Transverse colon (tissue), 4 donors: ENCODE measurements around the gene KRTAP5-1. TPM values are rescaled to one million over a fixed set of nuclear protein-coding genes. Genes with fewer than 3 reads are reported as not detected.
A peak's percentile ranks its signal among the peaks of the same experiment; 100 is the strongest.

Experiments used
- DNase-seq: peaks from one replicate; pipeline ENCODE4 v3.0.0-alpha.2; 2019
- H3K27ac ChIP-seq, 4 donors: fragments of 200-600 bp; sonication (generic); 2 replicates each; pipeline ENCODE4 v1.5.1; 2016 to 2018; ENCODE audit warnings: inconsistent platforms in 4 of 4
- H3K27me3 ChIP-seq: fragments of 200-600 bp; sonication (generic); 2 replicates; pipeline ENCODE4 v1.5.1; 2017; ENCODE audit warnings: inconsistent platforms
- H3K36me3 ChIP-seq, 4 donors: fragments of 200-600 bp; sonication (generic); 2 replicates each; pipeline ENCODE4 v1.5.1; 2017 to 2019; ENCODE audit warnings: inconsistent platforms in 4 of 4
- H3K4me1 ChIP-seq, 4 donors: fragments of 200-600 bp; sonication (generic); 2 replicates each; pipeline ENCODE4 v1.5.1; 2017 to 2020; ENCODE audit warnings: inconsistent platforms in 4 of 4
- H3K4me3 ChIP-seq, 4 donors: fragments of 200-600 bp; sonication (generic); 1 replicate in 1 of 4; 2 replicates in 3 of 4; pipeline versions ENCODE4 v1.5.1 to v1.6.1; 2017 to 2019; ENCODE audit warnings: inconsistent platforms in 4 of 4
- H3K9me3 ChIP-seq, 2 donors: fragments of 200-600 bp; sonication (generic); 2 replicates each; pipeline ENCODE4 v1.5.1; 2017 to 2019; ENCODE audit warnings: inconsistent platforms in 2 of 2
- CTCF ChIP-seq, 5 experiments: fragments of 200-600 bp in 3 of 5; fragments of 450-650 bp in 2 of 5; sonication (generic) in 3 of 5; IDR thresholded peaks; 1 replicate in 2 of 5; 2 replicates in 3 of 5; pipeline ENCODE4 v1.5.1; 2016 to 2017; ENCODE audit warnings: antibody characterized with exemption in 5 of 5, inconsistent platforms in 3 of 5, mild to moderate bottlenecking in 2 of 5, moderate library complexity in 1 of 5
- EP300 ChIP-seq: sonication (generic); formaldehyde crosslinking; IDR thresholded peaks from one replicate; pipeline ENCODE4 v1.6.1; 2017; ENCODE audit warnings: antibody characterized with exemption, low read depth
- POLR2A ChIP-seq: fragments of 450-650 bp; IDR thresholded peaks from one replicate; pipeline ENCODE4 v1.6.1; 2016; ENCODE audit warnings: antibody characterized with exemption, mild to moderate bottlenecking, moderate library complexity
- POLR2AphosphoS5 ChIP-seq, 3 donors: sonication (generic); formaldehyde crosslinking; IDR thresholded peaks; one replicate each; pipeline ENCODE4 v1.6.1; 2016; ENCODE audit warnings: antibody characterized with exemption in 3 of 3
- WGBS, 2 donors: methylation state at CpG; one replicate each; pipeline ENCODE4 v1.1.5; 2018; ENCODE audit warnings: low coverage in 1 of 2; 5-methylcytosine and 5-hydroxymethylcytosine counted together
- in situ Hi-C, 4 donors: fragments of 200-750 bp; cut with MboI; loops; one replicate each; pipeline versions ENCODE4 v1.15.0 to v1.15.1; 2017; ENCODE audit warnings: low sequenced_read_pairs in 3 of 4, low pct_ligation_motif_present in 1 of 4, low pct_unique_long_range_greater_than_20kb in 1 of 4
- intact Hi-C: fragments of 100-400 bp; cut with DNase I; formaldehyde crosslinking; loops from one replicate; pipeline ENCODE4 v1.15.1; 2023; ENCODE audit warnings: low total_unique reads
- total RNA-seq, 4 donors: library from RNA; depleted of rRNA; stranded (reverse); fragments of >200 nt; gene quantifications; one replicate each; pipeline ENCODE4 v1.1.0, GENCODE V29; 2016

The KRTAP5-1 gene
- total RNA-seq, 4 donors from 2014 or later, result not detected

- Histone ChIP-seq H3K9me3 (no peaks in the 10 kb centered on the region), H3K4me3 (no peak overlapping the region), H3K4me1 (peaks cover 31 to 48% (median 38%) of the 10 kb centered on the region in 4 donors), H3K27ac (peak overlapping the region in 1 of 4 donors; percentile 22), H3K36me3 (peaks cover 0 to 6% (median 0%) of the 10 kb centered on the region in 4 donors), H3K27me3 (no peaks in the 10 kb centered on the region)
- TF ChIP-seq EP300, result no peak
- no peak for TF ChIP-seq POLR2A
- TF ChIP-seq POLR2AphosphoS5 (IDR thresholded peaks at IDR 0.05), result no peak
- TF ChIP-seq CTCF (IDR thresholded peaks at IDR 0.05), result no peak
- in situ Hi-C loops (no loop called here), intact Hi-C loops (no loop called here)
- WGBS, 2 donors, result 63 to 71% methylated on average over 4 to 12 of the region's 13 CpGs
- no peak for DNase-seq
Observed at GRCh38 chr11:1554981-1555712, 29.9 kb downstream of the KRTAP5-1 start.

- 46% methylated on average over 18 of the region's 20 CpGs; no CpG with 5 or more reads in 1 of the 2 donors for whole genome bisulfite sequencing, 2 donors
- TF ChIP-seq POLR2A, result peak; percentile 30
- TF ChIP-seq CTCF (IDR thresholded peaks at IDR 0.05), result peak; percentile 23 to 76 (median 49)
- TF ChIP-seq POLR2AphosphoS5 (IDR thresholded peaks at IDR 0.05), result no peak
- no peak for TF ChIP-seq EP300
- intact Hi-C loops, result no loop called here
- DNase-seq, result peak; percentile 89
- H3K4me3 ChIP-seq, result no peak overlapping the region
- H3K27me3 ChIP-seq, result no peaks in the 10 kb centered on the region
- peaks cover 20 to 38% (median 27%) of the 10 kb centered on the region in 4 donors for H3K4me1 ChIP-seq
- no peaks in the 10 kb centered on the region for H3K9me3 ChIP-seq
- peak overlapping the region in 2 of 4 donors; percentile 6 to 47 for H3K27ac ChIP-seq
- in situ Hi-C loops, result no loop called here
- H3K36me3 ChIP-seq, result peaks cover 0 to 6% (median 0%) of the 10 kb centered on the region in 4 donors
Observed at GRCh38 chr11:1553808-1554594, 31.1 kb downstream of the KRTAP5-1 start.

- H3K9me3 ChIP-seq, result no peaks in the 10 kb centered on the region
- intact Hi-C loops, result no loop called here
- H3K27ac ChIP-seq, result peak overlapping the region; percentile 62 to 78 (median 72)
- no peak for TF ChIP-seq CTCF (IDR thresholded peaks at IDR 0.05)
- TF ChIP-seq POLR2AphosphoS5 (IDR thresholded peaks at IDR 0.05), result no peak
- no peak for TF ChIP-seq EP300
- in situ Hi-C loops, result no loop called here
- 81% methylated on average over 9 of the region's 13 CpGs; no CpG with 5 or more reads in 1 of the 2 donors for WGBS, 2 donors
- DNase-seq, result no peak
- no peaks in the 10 kb centered on the region for H3K36me3 ChIP-seq
- peaks cover 15 to 45% (median 38%) of the 10 kb centered on the region in 4 donors for H3K4me1 ChIP-seq
- H3K27me3 ChIP-seq, result peaks cover 26% of the 10 kb centered on the region
- no peak overlapping the region for H3K4me3 ChIP-seq
Observed at GRCh38 chr11:1549338-1550330, 35.4 kb downstream of the KRTAP5-1 start.
